ENCODE measurements around the gene TMED6. TPM values are rescaled to one million over a fixed set of nuclear protein-coding genes. Genes with fewer than 3 reads are reported as not detected.

The TMED6 gene
- 2.4 TPM in 2 replicates for total RNA-seq (2022)
- Bru-seq, nascent RNA = percentile 57 among the genes with signal in this experiment
- percentile 66 among the genes with signal in this experiment for BruChase-seq, experiment 1, labeled RNA remaining after a 2-hour chase
- percentile 62 among the genes with signal in this experiment for BruChase-seq, experiment 2, labeled RNA remaining after a 6-hour chase
- long read RNA-seq, partial matches to known transcripts = 0 of 6 reads
- long read RNA-seq, other reads (novel, unspliced or antisense) = 2 of 6 reads

- no peaks in the 10 kb centered on the region for H3K9me3 Mint-ChIP-seq (ENCODE audit: unreplicated experiment)
- CTCF ChIA-PET = interaction anchor here (0.9 kb wide), 1 partner anchor 26 kb away, joined by 3 read pairs; no protein-coding TSS in a partner anchor
- no peaks in the 10 kb centered on the region for H3K9me3 ChIP-seq
- peaks cover 18% of the 10 kb centered on the region for H3K36me3 Mint-ChIP-seq (ENCODE audit: insufficient read depth, unreplicated experiment)
- peaks cover 13% of the 10 kb centered on the region for H3K4me1 Mint-ChIP-seq (ENCODE audit: low read depth, unreplicated experiment)
- H3K36me3 ChIP-seq (ENCODE audit: control insufficient read depth, insufficient read depth, low read length) = peaks cover 4% of the 10 kb centered on the region
- H3K27ac Mint-ChIP-seq (ENCODE audit: unreplicated experiment) = peak within 1 kb of the TSS; percentile 9
- peak; percentile 67 to 76 for DNase-seq
- H3K27me3 Mint-ChIP-seq (ENCODE audit: insufficient read depth, unreplicated experiment) = no peaks in the 10 kb centered on the region
- no TSS peak for BruUV-seq (replicated peaks)
- no peak for TF ChIP-seq CTCF (IDR thresholded peaks at IDR 0.05; ENCODE audit: insufficient read depth in 1 of 2, low read depth in 1 of 2, low read length in 1 of 2, severe bottlenecking in 1 of 2, unreplicated experiment in 1 of 2)
- POLR2A ChIA-PET = interaction anchor here (0.7 kb wide), 1 partner anchor 201 kb away, joined by 5 read pairs; no protein-coding TSS in a partner anchor
- H3K4me3 ChIP-seq (ENCODE audit: low read depth, low read length) = 0 out of 2 replicates have a peak within 1 kb of the TSS, but pooled peaks have one; percentile 11
- peaks cover 12% of the 10 kb centered on the region for H3K4me1 ChIP-seq
- no peaks in the 10 kb centered on the region for H3K27me3 ChIP-seq (replicated peaks; ENCODE audit: control insufficient read depth, insufficient read depth, low read length)
- peak within 1 kb of the TSS; percentile 12 for H3K4me3 Mint-ChIP-seq (ENCODE audit: unreplicated experiment)
- intact Hi-C loops (cut with micrococcal nuclease; ENCODE audit: unreplicated experiment) = no loop called here
These were observed at the start of gene TMED6 for GRCh38 chr16:69351309-69352027. TSS of gene TMED6 (minus strand) at chr16:69351786. CDS start at chr16:69351753, 33 bp downstream.

- no TSS peak for BruUV-seq (replicated peaks)
- Mint-ChIP-seq H3K36me3 (ENCODE audit: insufficient read depth, unreplicated experiment) (peaks cover 19% of the 10 kb centered on the region), H3K27ac (ENCODE audit: unreplicated experiment) (peak overlapping the region; percentile 78), H3K4me1 (ENCODE audit: low read depth, unreplicated experiment) (peaks cover 36% of the 10 kb centered on the region), H3K9me3 (ENCODE audit: unreplicated experiment) (no peaks in the 10 kb centered on the region), H3K4me3 (ENCODE audit: unreplicated experiment) (no peak overlapping the region), H3K27me3 (ENCODE audit: insufficient read depth, unreplicated experiment) (no peaks in the 10 kb centered on the region)
- intact Hi-C loops (cut with micrococcal nuclease; ENCODE audit: unreplicated experiment) = no loop called here
- CTCF ChIA-PET = no interaction called here
- Histone ChIP-seq H3K4me3 (ENCODE audit: low read depth, low read length) (no peak overlapping the region), H3K36me3 (ENCODE audit: control insufficient read depth, insufficient read depth, low read length) (no peaks in the 10 kb centered on the region), H3K27me3 (replicated peaks; ENCODE audit: control insufficient read depth, insufficient read depth, low read length) (no peaks in the 10 kb centered on the region), H3K9me3 (no peaks in the 10 kb centered on the region), H3K4me1 (peaks cover 64% of the 10 kb centered on the region)
- no peak for DNase-seq
- POLR2A ChIA-PET = interaction anchor here (0.9 kb wide), 1 partner anchor 25 kb away, joined by 3 read pairs; no protein-coding TSS in a partner anchor
- TF ChIP-seq CTCF (IDR thresholded peaks at IDR 0.05; ENCODE audit: insufficient read depth in 1 of 2, low read depth in 1 of 2, low read length in 1 of 2, severe bottlenecking in 1 of 2, unreplicated experiment in 1 of 2) = no peak
These were observed 47.8 kb upstream of the TMED6 start for GRCh38 chr16:69399361-69399760.

GRCh38 chr16:69397821-69398521 is 46.4 kb upstream of the TMED6 start:
- H3K4me1 Mint-ChIP-seq (ENCODE audit: low read depth, unreplicated experiment) = peaks cover 38% of the 10 kb centered on the region
- BruUV-seq (replicated peaks) = no TSS peak
- peak overlapping the region; percentile 52 for H3K4me3 Mint-ChIP-seq (ENCODE audit: unreplicated experiment)
- no peaks in the 10 kb centered on the region for H3K36me3 ChIP-seq (ENCODE audit: control insufficient read depth, insufficient read depth, low read length)
- intact Hi-C loops (cut with micrococcal nuclease; ENCODE audit: unreplicated experiment) = no loop called here
- H3K36me3 Mint-ChIP-seq (ENCODE audit: insufficient read depth, unreplicated experiment) = peaks cover 19% of the 10 kb centered on the region
- POLR2A ChIA-PET = interaction anchor here (0.5 to 1.3 kb wide), 4 partner anchors 20 to 67 kb away, joined by 4 to 8 read pairs (median 4); no protein-coding TSS in a partner anchor
- H3K9me3 ChIP-seq = no peaks in the 10 kb centered on the region
- H3K9me3 Mint-ChIP-seq (ENCODE audit: unreplicated experiment) = no peaks in the 10 kb centered on the region
- H3K27me3 Mint-ChIP-seq (ENCODE audit: insufficient read depth, unreplicated experiment) = no peaks in the 10 kb centered on the region
- H3K4me1 ChIP-seq = peaks cover 62% of the 10 kb centered on the region
- peak overlapping the region; percentile 78 for H3K27ac Mint-ChIP-seq (ENCODE audit: unreplicated experiment)
- peak; percentile 79 for DNase-seq
- CTCF ChIA-PET = interaction anchor here (0.6 to 1.6 kb wide), 22 partner anchors 9 to 970 kb away, joined by 3 to 13 read pairs (median 3); partner anchors contain the start of genes CYB5B and NOB1
- peak; percentile 59 to 74 for TF ChIP-seq CTCF (IDR thresholded peaks at IDR 0.05; ENCODE audit: insufficient read depth in 1 of 2, low read depth in 1 of 2, low read length in 1 of 2, severe bottlenecking in 1 of 2, unreplicated experiment in 1 of 2)
- H3K27me3 ChIP-seq (replicated peaks; ENCODE audit: control insufficient read depth, insufficient read depth, low read length) = no peaks in the 10 kb centered on the region
- H3K4me3 ChIP-seq (ENCODE audit: low read depth, low read length) = no peak overlapping the region
